Liver (tissue), 9 donors: ENCODE measurements around the gene USP14. TPM values are rescaled to one million over a fixed set of nuclear protein-coding genes. Genes with fewer than 3 reads are reported as not detected.

Source experiments
- DNase-seq: peaks from one replicate; pipeline ENCODE4 v3.0.0-alpha.2; 2017; ENCODE audit warnings: low spot score
- H3K27ac ChIP-seq, 2 donors: one replicate each; pipeline ENCODE4 v1.7.0; 2013; ENCODE audit warnings: inconsistent platforms in 2 of 2, low read length in 2 of 2, control low read depth in 1 of 2, low read depth in 1 of 2, mild to moderate bottlenecking in 1 of 2
- H3K27me3 ChIP-seq, 4 donors: one replicate each; pipeline versions ENCODE4 v1.6.1 to v1.7.0; 2013; ENCODE audit warnings: low read length in 3 of 4, inconsistent platforms in 1 of 4, mild to moderate bottlenecking in 1 of 4, moderate library complexity in 1 of 4; ENCODE audit not compliant: control insufficient read depth in 4 of 4, insufficient read depth in 4 of 4
- H3K36me3 ChIP-seq, 4 donors: one replicate each; pipeline versions ENCODE4 v1.6.1 to v1.7.0; 2013; ENCODE audit warnings: low read length in 3 of 4, mild to moderate bottlenecking in 3 of 4, low read depth in 1 of 4, moderate library complexity in 1 of 4; ENCODE audit not compliant: control insufficient read depth in 4 of 4, insufficient read depth in 3 of 4
- H3K4me1 ChIP-seq, 4 donors: one replicate each; pipeline versions ENCODE4 v1.6.1 to v1.7.0; 2013; ENCODE audit warnings: low read length in 3 of 4, mild to moderate bottlenecking in 3 of 4, moderate library complexity in 1 of 4; ENCODE audit not compliant: control insufficient read depth in 4 of 4, insufficient read depth in 4 of 4
- H3K4me3 ChIP-seq, 3 donors: one replicate each; pipeline versions ENCODE4 v1.6.1 to v1.7.0; 2013; ENCODE audit warnings: low read length in 3 of 3, control low read depth in 1 of 3, low read depth in 1 of 3, mild to moderate bottlenecking in 1 of 3
- H3K9ac ChIP-seq, 2 donors: one replicate each; pipeline ENCODE4 v1.7.0; 2013; ENCODE audit warnings: low read length in 2 of 2, mild to moderate bottlenecking in 2 of 2, moderate library complexity in 2 of 2, control low read depth in 1 of 2, low read depth in 1 of 2
- H3K9me3 ChIP-seq, 4 donors: one replicate each; pipeline versions ENCODE4 v1.6.1 to v1.7.0; 2013; ENCODE audit warnings: low read length in 3 of 4; ENCODE audit not compliant: control insufficient read depth in 4 of 4
- ATF3 ChIP-seq: IDR thresholded peaks from 2 replicates; pipeline ENCODE4 v1.6.1; 2016; ENCODE audit warnings: antibody characterized with exemption
- CTCF ChIP-seq: fragments of 150-350 bp; IDR thresholded peaks from 2 replicates; pipeline ENCODE4 v1.5.1; 2017; ENCODE audit warnings: improper control_type of control experiment, low read depth, low read length; ENCODE audit not compliant: missing input control
- EGR1 ChIP-seq, 2 donors: IDR thresholded peaks; 2 replicates each; pipeline ENCODE4 v1.6.1; 2016 to 2018; ENCODE audit warnings: antibody characterized with exemption in 2 of 2, low read depth in 2 of 2
- FOXA1 ChIP-seq: IDR thresholded peaks from 2 replicates; pipeline ENCODE4 v1.6.1; 2016; ENCODE audit warnings: antibody characterized with exemption
- FOXA2 ChIP-seq: IDR thresholded peaks from 2 replicates; pipeline ENCODE4 v1.6.1; 2016; ENCODE audit warnings: antibody characterized with exemption
- GABPA ChIP-seq, 2 donors: IDR thresholded peaks in 1 of 2; conservative IDR thresholded peaks in 1 of 2; 2 replicates each; pipeline ENCODE4 v1.6.1; 2016; ENCODE audit warnings: antibody characterized with exemption in 2 of 2, mild to moderate bottlenecking in 1 of 2, moderate library complexity in 1 of 2
- HNF4A ChIP-seq, 2 donors: conservative IDR thresholded peaks; 2 replicates each; pipeline ENCODE4 v1.6.1; 2016; ENCODE audit warnings: antibody characterized with exemption in 2 of 2, mild to moderate bottlenecking in 2 of 2
- HNF4G ChIP-seq: IDR thresholded peaks from 2 replicates; pipeline ENCODE4 v1.6.1; 2016; ENCODE audit warnings: antibody characterized with exemption
- NR2F2 ChIP-seq: IDR thresholded peaks from 2 replicates; pipeline ENCODE4 v1.6.1; 2016; ENCODE audit warnings: antibody characterized with exemption
- RAD21 ChIP-seq, 2 donors: IDR thresholded peaks; 2 replicates each; pipeline ENCODE4 v1.6.1; 2016; ENCODE audit warnings: antibody characterized with exemption in 2 of 2, mild to moderate bottlenecking in 2 of 2
- RXRA ChIP-seq, 2 donors: IDR thresholded peaks; 2 replicates each; pipeline ENCODE4 v1.6.1; 2017 to 2018; ENCODE audit warnings: antibody characterized with exemption in 2 of 2, mild to moderate bottlenecking in 1 of 2
- SP1 ChIP-seq: IDR thresholded peaks from 2 replicates; pipeline ENCODE4 v1.6.1; 2018; ENCODE audit warnings: antibody characterized with exemption, mild to moderate bottlenecking
- YY1 ChIP-seq: IDR thresholded peaks from 2 replicates; pipeline ENCODE4 v1.6.1; 2016; ENCODE audit warnings: antibody characterized with exemption, mild to moderate bottlenecking
- ZBTB33 ChIP-seq: IDR thresholded peaks from 2 replicates; pipeline ENCODE4 v1.6.1; 2016; ENCODE audit warnings: antibody characterized with exemption
- WGBS: extraction: QIAGEN DNeasy Blood & Tissue Kit; methylation state at CpG from one replicate; pipeline ENCODE4 v1.1.7; 2013; 5-methylcytosine and 5-hydroxymethylcytosine counted together
- polyA plus RNA-seq, 2 donors: library from polyadenylated mRNA; stranded (reverse) in 1 of 2; unstranded in 1 of 2; fragments of 200-250 nt in 1 of 2; fragments of >200 nt in 1 of 2; fragmentation: Nextera tagmentation in 1 of 2; extraction: Ambion mirVana in 1 of 2; gene quantifications; one replicate each; pipeline versions ENCODE4 v1.2.1 to v1.2.3, GENCODE V29; 2013 to 2015
- total RNA-seq, 2 donors: library from RNA; depleted of rRNA; stranded (reverse); fragments of >200 nt; gene quantifications; one replicate each; pipeline ENCODE4 v1.2.3, GENCODE V29; 2014
- TF ChIP-seq, protein P1 (sequence below): IDR thresholded peaks from 2 replicates; pipeline ENCODE4 v1.6.1; 2016; ENCODE audit warnings: antibody characterized with exemption
- TF ChIP-seq, protein P2 (sequence below): IDR thresholded peaks from 2 replicates; pipeline ENCODE4 v1.6.1; 2016; ENCODE audit warnings: antibody characterized with exemption, mild to moderate bottlenecking
- donor health status: healthy.
- donor health status: healthy.
- donor health status: healthy.
- donor health status: healthy.
- donor health status: healthy.

The USP14 gene
- total and polyA plus RNA-seq, 4 donors = 16.2 to 28.3 (median 20.7) TPM

- Histone ChIP-seq H3K36me3 (no peaks in the 10 kb centered on the region), H3K4me3 (no peak overlapping the region), H3K27ac (no peak overlapping the region), H3K4me1 (no peaks in the 10 kb centered on the region), H3K27me3 (peaks cover 0 to 3% (median 0%) of the 10 kb centered on the region in 4 donors), H3K9ac (no peak overlapping the region), H3K9me3 (no peaks in the 10 kb centered on the region)
- WGBS = 71% methylated on average over 6 of the region's 6 CpGs
- TF ChIP-seq ATF3 (no peak), RXRA (IDR thresholded peaks at IDR 0.05) (no peak)
- DNase-seq = no peak
Observed at GRCh38 chr18:148841-149240, 9.5 kb upstream of the USP14 start.

DNA sequence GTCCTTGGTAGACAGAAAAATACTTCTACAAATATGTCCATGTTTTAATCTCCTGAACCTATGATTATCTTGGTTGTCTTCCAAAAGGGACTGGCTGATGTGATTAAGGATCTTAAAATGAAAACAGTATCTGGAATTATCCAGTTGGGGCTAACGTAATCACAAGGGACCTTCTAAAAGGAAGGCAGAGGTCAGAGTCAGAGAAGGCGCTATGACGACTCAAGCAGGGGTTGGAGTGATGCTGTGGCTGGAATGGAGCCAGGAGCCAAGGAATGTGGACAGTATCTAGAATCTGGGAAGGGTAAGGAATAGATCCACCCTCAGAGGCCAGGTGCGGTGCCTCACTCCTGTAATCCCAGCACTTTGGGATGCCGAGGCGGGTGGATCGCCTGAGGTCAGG lies 4.2 kb upstream of the USP14 start:
- TF ChIP-seq, protein P1, sequence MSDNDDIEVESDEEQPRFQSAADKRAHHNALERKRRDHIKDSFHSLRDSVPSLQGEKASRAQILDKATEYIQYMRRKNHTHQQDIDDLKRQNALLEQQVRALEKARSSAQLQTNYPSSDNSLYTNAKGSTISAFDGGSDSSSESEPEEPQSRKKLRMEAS = no peak
- TF ChIP-seq FOXA1 (no peak), FOXA2 (no peak), HNF4A (conservative IDR thresholded peaks at IDR 0.05) (no peak), GABPA (IDR thresholded peaks at IDR 0.05 in 1 of 2, conservative IDR thresholded peaks at IDR 0.05 in 1 of 2) (no peak), RXRA (IDR thresholded peaks at IDR 0.05) (no peak), CTCF (no peak), EGR1 (IDR thresholded peaks at IDR 0.05; ENCODE audit: low read depth in 2 of 2) (no peak), NR2F2 (no peak), RAD21 (IDR thresholded peaks at IDR 0.05) (no peak), HNF4G (no peak), ZBTB33 (no peak), SP1 (no peak), YY1 (no peak)
- TF ChIP-seq, protein P2, sequence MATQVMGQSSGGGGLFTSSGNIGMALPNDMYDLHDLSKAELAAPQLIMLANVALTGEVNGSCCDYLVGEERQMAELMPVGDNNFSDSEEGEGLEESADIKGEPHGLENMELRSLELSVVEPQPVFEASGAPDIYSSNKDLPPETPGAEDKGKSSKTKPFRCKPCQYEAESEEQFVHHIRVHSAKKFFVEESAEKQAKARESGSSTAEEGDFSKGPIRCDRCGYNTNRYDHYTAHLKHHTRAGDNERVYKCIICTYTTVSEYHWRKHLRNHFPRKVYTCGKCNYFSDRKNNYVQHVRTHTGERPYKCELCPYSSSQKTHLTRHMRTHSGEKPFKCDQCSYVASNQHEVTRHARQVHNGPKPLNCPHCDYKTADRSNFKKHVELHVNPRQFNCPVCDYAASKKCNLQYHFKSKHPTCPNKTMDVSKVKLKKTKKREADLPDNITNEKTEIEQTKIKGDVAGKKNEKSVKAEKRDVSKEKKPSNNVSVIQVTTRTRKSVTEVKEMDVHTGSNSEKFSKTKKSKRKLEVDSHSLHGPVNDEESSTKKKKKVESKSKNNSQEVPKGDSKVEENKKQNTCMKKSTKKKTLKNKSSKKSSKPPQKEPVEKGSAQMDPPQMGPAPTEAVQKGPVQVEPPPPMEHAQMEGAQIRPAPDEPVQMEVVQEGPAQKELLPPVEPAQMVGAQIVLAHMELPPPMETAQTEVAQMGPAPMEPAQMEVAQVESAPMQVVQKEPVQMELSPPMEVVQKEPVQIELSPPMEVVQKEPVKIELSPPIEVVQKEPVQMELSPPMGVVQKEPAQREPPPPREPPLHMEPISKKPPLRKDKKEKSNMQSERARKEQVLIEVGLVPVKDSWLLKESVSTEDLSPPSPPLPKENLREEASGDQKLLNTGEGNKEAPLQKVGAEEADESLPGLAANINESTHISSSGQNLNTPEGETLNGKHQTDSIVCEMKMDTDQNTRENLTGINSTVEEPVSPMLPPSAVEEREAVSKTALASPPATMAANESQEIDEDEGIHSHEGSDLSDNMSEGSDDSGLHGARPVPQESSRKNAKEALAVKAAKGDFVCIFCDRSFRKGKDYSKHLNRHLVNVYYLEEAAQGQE = no peak
- H3K27me3 ChIP-seq = no peaks in the 10 kb centered on the region

More for the DNA sequence above, 4.2 kb upstream of the USP14 start:
- Histone ChIP-seq H3K9ac (no peak overlapping the region), H3K9me3 (no peaks in the 10 kb centered on the region), H3K27ac (no peak overlapping the region), H3K4me1 (peaks cover 0 to 5% (median under 1%) of the 10 kb centered on the region in 4 donors), H3K4me3 (no peak overlapping the region), H3K36me3 (no peaks in the 10 kb centered on the region)
- WGBS = 88% methylated on average over 7 of the region's 7 CpGs
- no peak for DNase-seq
